ENCODE measurements around the gene LSP1. TPM values are rescaled to one million over a fixed set of nuclear protein-coding genes. Genes with fewer than 3 reads are reported as not detected.

LSP1 gene
- total and polyA plus RNA-seq, 2 of the 8 experiments (the other 6 are each of a cell fraction or from before 2014, with no cell fraction given), result 0.03 TPM; not detected in 1

- FAIRE-seq (no peak), DNase-seq (ENCODE audit: low read depth in 1 of 2, low spot score in 2 of 2) (peak in 1 of 2 experiments; percentile 43)
- Histone ChIP-seq H2BK120ac (replicated peaks; ENCODE audit: low read depth, low read length) (no peak overlapping the region), H3K23me2 (ENCODE audit: low read depth, low read length) (peaks cover 6% of the 10 kb centered on the region; the same call in 1 of the 2 replicates), H3K4me2 (ENCODE audit: insufficient read depth in 1 of 2, low read depth in 2 of 2, low read length in 2 of 2) (no peak overlapping the region), H3K27ac (ENCODE audit: low read depth, low read length) (no peak overlapping the region), H3K4ac (replicated peaks; ENCODE audit: insufficient read length, low read depth, low read length) (no peak overlapping the region), H3K9me3 (ENCODE audit: insufficient read depth in 2 of 2, low read depth in 1 of 2, low read length in 1 of 2) (no peaks in the 10 kb centered on the region), H2BK12ac (ENCODE audit: low read depth, low read length) (no peak overlapping the region), H4K20me1 (replicated peaks in 1 of 2; ENCODE audit: control insufficient read depth in 1 of 2, insufficient read depth in 2 of 2, low read length in 2 of 2) (no peaks in the 10 kb centered on the region), H3K4me1 (replicated peaks in 1 of 4; ENCODE audit: control insufficient read depth in 3 of 4, insufficient read depth in 4 of 4, low read length in 3 of 4) (peaks cover 0 to 3% (median 0%) of the 10 kb centered on the region in 4 experiments; a peak in 1 of 7 replicates), H3K27me3 (replicated peaks in 1 of 4; ENCODE audit: control insufficient read depth in 3 of 4, extremely low read depth in 1 of 4, insufficient read depth in 3 of 4, low read length in 3 of 4) (no peaks in the 10 kb centered on the region), H4K5ac (ENCODE audit: insufficient read length, low read depth, low read length) (no peak overlapping the region), H2AFZ (ENCODE audit: low read length) (no peak overlapping the region), H3K23ac (ENCODE audit: insufficient read length) (no peak overlapping the region), H2BK5ac (ENCODE audit: low read depth, low read length) (no peak overlapping the region), H3K79me1 (ENCODE audit: low read depth, low read length) (no peaks in the 10 kb centered on the region), H3K9ac (replicated peaks in 1 of 4; ENCODE audit: extremely low read depth in 1 of 4, low read depth in 3 of 4, low read length in 3 of 4) (no peak overlapping the region), H4K91ac (replicated peaks; ENCODE audit: insufficient read length, low read length) (no peak overlapping the region), H3K4me3 (ENCODE audit: extremely low read depth in 1 of 4, insufficient read depth in 2 of 4, low read depth in 3 of 4, low read length in 4 of 4) (no peak overlapping the region), H4K8ac (ENCODE audit: extremely low read depth, insufficient read depth, low read length) (no peak overlapping the region; the same call in 1 of the 2 replicates), H2AK5ac (ENCODE audit: low read depth, low read length) (no peak overlapping the region), H3K14ac (ENCODE audit: insufficient read length) (no peak overlapping the region), H3K36me3 (ENCODE audit: control insufficient read depth in 2 of 4, insufficient read depth in 4 of 4, low read length in 3 of 4) (no peaks in the 10 kb centered on the region), H3K18ac (ENCODE audit: extremely low read depth, low read length) (no peak overlapping the region), H3K56ac (replicated peaks; ENCODE audit: insufficient read length, low read depth, low read length) (no peak overlapping the region), H2BK15ac (ENCODE audit: low read length) (no peak overlapping the region), H2BK20ac (ENCODE audit: low read length) (no peak overlapping the region), H3K79me2 (ENCODE audit: control insufficient read depth in 1 of 2, insufficient read depth in 2 of 2, low read length in 2 of 2) (no peaks in the 10 kb centered on the region)
- POLR2A ChIA-PET (ENCODE audit: partially characterized antibody), result no interaction called here
- CTCF ChIA-PET (ENCODE audit: partially characterized antibody), result interaction anchor here (0.7 to 3.1 kb wide), 16 partner anchors 10 to 296 kb away, joined by 3 to 16 read pairs (median 5); partner anchors contain the start of gene TNNT3
- 88% methylated on average over 28 of the region's 33 CpGs; no CpG with 5 or more reads in 1 of the 2 experiments for WGBS, 2 experiments (ENCODE audit: extremely low coverage in 1 of 2, insufficient coverage in 1 of 2, insufficient read length in 1 of 2, insufficient replicate concordance in 2 of 2, low coverage in 1 of 2, low lambda C conversion rate in 2 of 2, missing lambda C conversion rate in 1 of 2)
- no peak for TF ChIP-seq TBP (IDR thresholded peaks at IDR 0.05; ENCODE audit: low read depth, low read length)
- no peak for TF ChIP-seq BACH1 (IDR thresholded peaks at IDR 0.05; ENCODE audit: low read length)
- no peak for TF ChIP-seq EZH2 (IDR thresholded peaks at IDR 0.05; ENCODE audit: low read depth, low read length, severe bottlenecking)
- no peak for TF ChIP-seq POLR2AphosphoS5 (IDR thresholded peaks at IDR 0.05; ENCODE audit: low read depth, low read length)
- TF ChIP-seq, protein P1, sequence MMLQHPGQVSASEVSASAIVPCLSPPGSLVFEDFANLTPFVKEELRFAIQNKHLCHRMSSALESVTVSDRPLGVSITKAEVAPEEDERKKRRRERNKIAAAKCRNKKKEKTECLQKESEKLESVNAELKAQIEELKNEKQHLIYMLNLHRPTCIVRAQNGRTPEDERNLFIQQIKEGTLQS (IDR thresholded peaks at IDR 0.05; ENCODE audit: insufficient read depth, low read depth, low read length), result no peak
- no peak for TF ChIP-seq SIN3A (conservative IDR thresholded peaks at IDR 0.05 in 1 of 2, IDR thresholded peaks at IDR 0.05 in 1 of 2; ENCODE audit: low read depth in 1 of 2, low read length in 2 of 2)
- TF ChIP-seq, protein P2, sequence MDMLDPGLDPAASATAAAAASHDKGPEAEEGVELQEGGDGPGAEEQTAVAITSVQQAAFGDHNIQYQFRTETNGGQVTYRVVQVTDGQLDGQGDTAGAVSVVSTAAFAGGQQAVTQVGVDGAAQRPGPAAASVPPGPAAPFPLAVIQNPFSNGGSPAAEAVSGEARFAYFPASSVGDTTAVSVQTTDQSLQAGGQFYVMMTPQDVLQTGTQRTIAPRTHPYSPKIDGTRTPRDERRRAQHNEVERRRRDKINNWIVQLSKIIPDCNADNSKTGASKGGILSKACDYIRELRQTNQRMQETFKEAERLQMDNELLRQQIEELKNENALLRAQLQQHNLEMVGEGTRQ (IDR thresholded peaks at IDR 0.05; ENCODE audit: low read length), result no peak
Observed at GRCh38 chr11:1935156-1936071, 82.5 kb downstream of the LSP1 start.

Measured in H1 (cell line).